ENCODE measurements around the gene HSP90AB1. TPM values are rescaled to one million over a fixed set of nuclear protein-coding genes. Genes with fewer than 3 reads are reported as not detected.

HSP90AB1 gene
- total RNA-seq, 6 experiments from 2014 or later: 847 to 1,026 (median 920) TPM

GRCh38 chr6:44297063-44298038 lies 50.5 kb downstream of the HSP90AB1 start:
- peaks cover 12% of the 10 kb centered on the region for H3K36me3 Mint-ChIP-seq (ENCODE audit: low read depth)
- no peak overlapping the region for H3K4me3 Mint-ChIP-seq
- H3K27ac Mint-ChIP-seq: no peak overlapping the region
- DNase-seq: no peak
- H3K27me3 Mint-ChIP-seq (ENCODE audit: insufficient read depth): peaks cover 40% of the 10 kb centered on the region
- H3K4me1 Mint-ChIP-seq (ENCODE audit: low read depth): no peaks in the 10 kb centered on the region
- no peaks in the 10 kb centered on the region for H3K9me3 Mint-ChIP-seq
- TF ChIP-seq, protein P1, sequence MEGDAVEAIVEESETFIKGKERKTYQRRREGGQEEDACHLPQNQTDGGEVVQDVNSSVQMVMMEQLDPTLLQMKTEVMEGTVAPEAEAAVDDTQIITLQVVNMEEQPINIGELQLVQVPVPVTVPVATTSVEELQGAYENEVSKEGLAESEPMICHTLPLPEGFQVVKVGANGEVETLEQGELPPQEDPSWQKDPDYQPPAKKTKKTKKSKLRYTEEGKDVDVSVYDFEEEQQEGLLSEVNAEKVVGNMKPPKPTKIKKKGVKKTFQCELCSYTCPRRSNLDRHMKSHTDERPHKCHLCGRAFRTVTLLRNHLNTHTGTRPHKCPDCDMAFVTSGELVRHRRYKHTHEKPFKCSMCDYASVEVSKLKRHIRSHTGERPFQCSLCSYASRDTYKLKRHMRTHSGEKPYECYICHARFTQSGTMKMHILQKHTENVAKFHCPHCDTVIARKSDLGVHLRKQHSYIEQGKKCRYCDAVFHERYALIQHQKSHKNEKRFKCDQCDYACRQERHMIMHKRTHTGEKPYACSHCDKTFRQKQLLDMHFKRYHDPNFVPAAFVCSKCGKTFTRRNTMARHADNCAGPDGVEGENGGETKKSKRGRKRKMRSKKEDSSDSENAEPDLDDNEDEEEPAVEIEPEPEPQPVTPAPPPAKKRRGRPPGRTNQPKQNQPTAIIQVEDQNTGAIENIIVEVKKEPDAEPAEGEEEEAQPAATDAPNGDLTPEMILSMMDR (IDR thresholded peaks at IDR 0.05): no peak

DNA sequence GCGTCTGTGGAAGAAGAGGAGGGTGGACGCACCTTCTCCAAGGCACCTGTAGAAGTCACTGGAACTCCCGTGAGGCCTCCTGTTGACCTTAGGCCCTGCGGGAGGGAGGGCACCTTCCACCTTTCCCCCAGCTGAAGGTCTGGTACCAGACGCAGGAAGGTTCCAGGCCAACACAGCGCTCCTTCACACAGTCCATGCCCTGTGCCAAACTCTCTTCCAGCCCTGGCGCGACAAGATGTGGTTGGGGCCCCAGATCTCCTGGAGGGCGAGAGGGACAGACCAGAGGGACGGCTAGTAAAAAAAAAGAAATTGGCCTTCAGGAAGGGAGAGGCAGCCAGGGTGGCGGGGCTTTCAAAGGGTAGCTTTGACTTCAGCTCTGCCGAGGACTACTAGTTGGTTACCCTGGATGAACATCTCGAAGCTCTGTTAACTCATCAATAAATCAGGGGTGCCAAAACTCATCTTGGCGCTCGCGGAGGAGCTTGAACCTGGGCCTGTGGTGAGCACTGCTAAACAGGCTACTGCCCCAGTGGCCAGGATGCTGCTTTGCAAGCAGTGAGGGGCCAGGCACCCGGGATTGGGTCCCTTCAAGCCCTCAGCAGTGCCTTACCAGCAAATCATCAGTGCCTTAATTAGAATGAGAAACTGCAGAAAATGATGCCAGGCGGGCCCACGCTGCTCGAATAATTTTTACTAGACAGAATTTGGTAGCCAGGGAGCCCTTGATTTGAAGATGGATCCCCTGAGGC lies 51.3 kb downstream of the HSP90AB1 start:
- Mint-ChIP-seq H3K4me3 (no peak overlapping the region), H3K36me3 (ENCODE audit: low read depth) (peaks cover 12% of the 10 kb centered on the region), H3K27me3 (ENCODE audit: insufficient read depth) (peaks cover 36% of the 10 kb centered on the region), H3K27ac (no peak overlapping the region), H3K4me1 (ENCODE audit: low read depth) (no peaks in the 10 kb centered on the region), H3K9me3 (no peaks in the 10 kb centered on the region)
- TF ChIP-seq, protein P1 (IDR thresholded peaks at IDR 0.05): no peak
- DNase-seq: no peak

DNA sequence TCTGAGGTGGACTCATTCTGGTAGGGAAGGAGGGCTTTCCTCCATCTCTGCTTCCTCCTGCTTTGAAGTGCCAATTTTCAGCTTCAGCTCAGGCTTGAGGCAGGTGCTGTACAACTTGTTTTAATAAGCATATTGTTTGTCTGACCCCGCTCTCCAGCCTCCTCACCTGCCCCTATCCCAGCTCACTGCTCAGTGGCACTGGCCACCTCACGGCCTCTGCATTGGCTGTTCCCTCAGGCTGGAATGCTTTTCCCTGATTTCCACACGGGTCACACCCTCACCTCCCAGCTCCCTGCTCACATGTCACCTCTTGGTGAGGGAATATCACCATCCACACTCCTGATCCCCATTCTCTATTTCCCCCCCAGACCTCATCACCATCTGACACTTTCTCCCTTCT lies 52.0 kb downstream of the HSP90AB1 start:
- Mint-ChIP-seq H3K4me3 (no peak overlapping the region), H3K27me3 (ENCODE audit: insufficient read depth) (peaks cover 31% of the 10 kb centered on the region), H3K27ac (no peak overlapping the region), H3K36me3 (ENCODE audit: low read depth) (peaks cover 12% of the 10 kb centered on the region), H3K9me3 (no peaks in the 10 kb centered on the region), H3K4me1 (ENCODE audit: low read depth) (no peaks in the 10 kb centered on the region)
- TF ChIP-seq, protein P1 (IDR thresholded peaks at IDR 0.05): no peak
- DNase-seq: no peak

GRCh38 chr6:44300292-44300823 lies 53.5 kb downstream of the HSP90AB1 start:
- Mint-ChIP-seq H3K9me3 (no peaks in the 10 kb centered on the region), H3K27ac (no peak overlapping the region), H3K27me3 (ENCODE audit: insufficient read depth) (peaks cover 28% of the 10 kb centered on the region), H3K36me3 (ENCODE audit: low read depth) (peaks cover 12% of the 10 kb centered on the region), H3K4me3 (no peak overlapping the region), H3K4me1 (ENCODE audit: low read depth) (no peaks in the 10 kb centered on the region)
- TF ChIP-seq, protein P1 (IDR thresholded peaks at IDR 0.05): no peak
- no peak for DNase-seq

DNA sequence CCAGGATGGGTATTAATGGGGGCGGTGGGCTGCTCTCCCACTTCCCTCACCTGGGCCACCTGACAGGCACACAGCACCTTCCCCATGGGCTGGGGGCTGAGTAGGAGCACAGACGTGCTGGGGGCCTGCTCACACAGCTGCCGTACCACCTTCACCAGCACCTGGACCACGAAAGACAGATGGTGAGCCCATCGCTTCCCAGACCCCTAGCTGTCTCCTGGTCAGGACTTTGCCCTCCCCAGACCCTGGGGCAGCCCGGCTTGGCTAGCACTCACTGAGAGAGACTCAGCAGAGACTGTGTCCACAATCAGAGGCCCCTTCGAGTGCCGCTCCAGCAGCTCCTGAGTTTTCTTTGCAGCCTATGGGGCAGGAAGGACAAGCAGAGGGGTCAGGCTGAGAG lies 54.2 kb downstream of the HSP90AB1 start:
- no peak for DNase-seq
- H3K4me1 Mint-ChIP-seq (ENCODE audit: low read depth): no peaks in the 10 kb centered on the region
- no peaks in the 10 kb centered on the region for H3K9me3 Mint-ChIP-seq
- no peak overlapping the region for H3K27ac Mint-ChIP-seq
- TF ChIP-seq, protein P1 (IDR thresholded peaks at IDR 0.05): no peak
- peaks cover 12% of the 10 kb centered on the region for H3K36me3 Mint-ChIP-seq (ENCODE audit: low read depth)
- H3K27me3 Mint-ChIP-seq (ENCODE audit: insufficient read depth): peaks cover 24% of the 10 kb centered on the region
- no peak overlapping the region for H3K4me3 Mint-ChIP-seq

Measured in HFFc6 (cell line).